ENCODE data around the gene CCDC18.

The CCDC18 gene

GRCh38 chr1:93143769-93144168, 36.8 kb upstream of the CCDC18 start:
- DNase-seq (ENCODE audit: insufficient read length, low spot score): no peak
- no peak for FAIRE-seq
- no peak for TF ChIP-seq CTCF (IDR thresholded peaks at IDR 0.05; ENCODE audit: insufficient read depth, missing control alignments)

GRCh38 chr1:93148001-93148400, 32.5 kb upstream of the CCDC18 start:
- DNase-seq (ENCODE audit: insufficient read length, low spot score) (no peak), FAIRE-seq (no peak)
- no peak for TF ChIP-seq CTCF (IDR thresholded peaks at IDR 0.05; ENCODE audit: insufficient read depth, missing control alignments)

- no peak for DNase-seq (ENCODE audit: insufficient read length, low spot score)
- no peak for TF ChIP-seq CTCF (IDR thresholded peaks at IDR 0.05; ENCODE audit: insufficient read depth, missing control alignments)
- FAIRE-seq: no peak
These were observed 29.8 kb upstream of the CCDC18 start for GRCh38 chr1:93150729-93151128.

GRCh38 chr1:93151474-93151873, 29.1 kb upstream of the CCDC18 start:
- FAIRE-seq (no peak), DNase-seq (ENCODE audit: insufficient read length, low spot score) (no peak)
- no peak for TF ChIP-seq CTCF (IDR thresholded peaks at IDR 0.05; ENCODE audit: insufficient read depth, missing control alignments)

- no peak for TF ChIP-seq CTCF (IDR thresholded peaks at IDR 0.05; ENCODE audit: insufficient read depth, missing control alignments)
- FAIRE-seq: peak; percentile 21
- no peak for DNase-seq (ENCODE audit: insufficient read length, low spot score)
These were observed 27.7 kb upstream of the CCDC18 start for GRCh38 chr1:93152835-93153234.

GRCh38 chr1:93154898-93155297, 25.6 kb upstream of the CCDC18 start:
- no peak for TF ChIP-seq CTCF (IDR thresholded peaks at IDR 0.05; ENCODE audit: insufficient read depth, missing control alignments)
- DNase-seq (ENCODE audit: insufficient read length, low spot score): no peak
- no peak for FAIRE-seq

GRCh38 chr1:93155335-93155734, 25.2 kb upstream of the CCDC18 start:
- no peak for FAIRE-seq
- DNase-seq (ENCODE audit: insufficient read length, low spot score): no peak
- no peak for TF ChIP-seq CTCF (IDR thresholded peaks at IDR 0.05; ENCODE audit: insufficient read depth, missing control alignments)
